Right hindlimb (tissue), 1 donor: ENCODE results near the gene KTN1.
A peak's percentile ranks its signal among the peaks of the same experiment; 100 is the strongest.

Experiments used
- DNase-seq: peaks from one replicate; pipeline ENCODE4 v3.0.0-alpha.2; 2018

The KTN1 gene

GRCh38 chr14:55684956-55685584 is 105.1 kb downstream of the KTN1 start:
- DNase-seq = no peak

- DNase-seq = no peak
Observed at GRCh38 chr14:55686713-55687112, 106.7 kb downstream of the KTN1 start.

- no peak for DNase-seq
Observed at GRCh38 chr14:55688566-55688965, 108.6 kb downstream of the KTN1 start.

GRCh38 chr14:55689981-55690871 is 110.2 kb downstream of the KTN1 start:
- DNase-seq = no peak

GRCh38 chr14:55691659-55692058 is 111.7 kb downstream of the KTN1 start:
- no peak for DNase-seq

- peak; percentile 71 for DNase-seq
Observed at GRCh38 chr14:55693904-55694303, 113.9 kb downstream of the KTN1 start.

GRCh38 chr14:55697414-55697861 is 117.4 kb downstream of the KTN1 start:
- DNase-seq = no peak

- no peak for DNase-seq
Observed at GRCh38 chr14:55698051-55698450, 118.0 kb downstream of the KTN1 start.

GRCh38 chr14:55699131-55700057 is 119.4 kb downstream of the KTN1 start:
- DNase-seq = no peak

- no peak for DNase-seq
Observed at GRCh38 chr14:55701638-55702037, 121.6 kb downstream of the KTN1 start.

GRCh38 chr14:55702511-55702910 is 122.5 kb downstream of the KTN1 start:
- no peak for DNase-seq

GRCh38 chr14:55704654-55705053 is 124.6 kb downstream of the KTN1 start:
- DNase-seq = no peak

GRCh38 chr14:55705651-55706364 is 125.8 kb downstream of the KTN1 start:
- no peak for DNase-seq

- DNase-seq = no peak
Observed at GRCh38 chr14:55706365-55706684, 126.3 kb downstream of the KTN1 start.

- no peak for DNase-seq
Observed at GRCh38 chr14:55706893-55707292, 126.9 kb downstream of the KTN1 start.

GRCh38 chr14:55707365-55707804 is 127.4 kb downstream of the KTN1 start:
- no peak for DNase-seq

- DNase-seq = no peak
Observed at GRCh38 chr14:55710506-55711041, 130.6 kb downstream of the KTN1 start.

- DNase-seq = no peak
Observed at GRCh38 chr14:55711175-55711811, 131.3 kb downstream of the KTN1 start.

GRCh38 chr14:55712491-55712890 is 132.5 kb downstream of the KTN1 start:
- no peak for DNase-seq

- DNase-seq = no peak
Observed at GRCh38 chr14:55713486-55713885, 133.5 kb downstream of the KTN1 start.

- DNase-seq = peak; percentile 40
Observed at GRCh38 chr14:55715889-55716288, 135.9 kb downstream of the KTN1 start.

GRCh38 chr14:55717621-55718020 is 137.6 kb downstream of the KTN1 start:
- no peak for DNase-seq
